ENCODE data around the gene VAV2.

Gene VAV2

GRCh38 chr9:133875131-133875530 is 117.0 kb downstream of the VAV2 start:
- DNase-seq (ENCODE audit: low spot score) = no peak

GRCh38 chr9:133874659-133875058 is 117.5 kb downstream of the VAV2 start:
- DNase-seq (ENCODE audit: low spot score) = no peak

GRCh38 chr9:133874060-133874657 is 118.0 kb downstream of the VAV2 start:
- peak; percentile 42 for DNase-seq (ENCODE audit: low spot score)

GRCh38 chr9:133873461-133873891 is 118.6 kb downstream of the VAV2 start:
- no peak for DNase-seq (ENCODE audit: low spot score)

GRCh38 chr9:133873009-133873408 is 119.1 kb downstream of the VAV2 start:
- no peak for DNase-seq (ENCODE audit: low spot score)

- DNase-seq (ENCODE audit: low spot score) = no peak
These were observed 121.2 kb downstream of the VAV2 start for GRCh38 chr9:133870598-133871595.

- no peak for DNase-seq (ENCODE audit: low spot score)
These were observed 122.3 kb downstream of the VAV2 start for GRCh38 chr9:133869674-133870405.

GRCh38 chr9:133868203-133868602 is 123.9 kb downstream of the VAV2 start:
- DNase-seq (ENCODE audit: low spot score) = no peak

GRCh38 chr9:133866946-133867345 is 125.2 kb downstream of the VAV2 start:
- no peak for DNase-seq (ENCODE audit: low spot score)

- no peak for DNase-seq (ENCODE audit: low spot score)
These were observed 128.1 kb downstream of the VAV2 start for GRCh38 chr9:133864011-133864410.

- DNase-seq (ENCODE audit: low spot score) = no peak
These were observed 128.9 kb downstream of the VAV2 start for GRCh38 chr9:133863257-133863592.

GRCh38 chr9:133862585-133863256 is 129.4 kb downstream of the VAV2 start:
- DNase-seq (ENCODE audit: low spot score) = no peak

GRCh38 chr9:133861692-133862091 is 130.4 kb downstream of the VAV2 start:
- DNase-seq (ENCODE audit: low spot score) = no peak

GRCh38 chr9:133861086-133861485 is 131.0 kb downstream of the VAV2 start:
- DNase-seq (ENCODE audit: low spot score) = no peak

GRCh38 chr9:133858771-133859170 is 133.4 kb downstream of the VAV2 start:
- DNase-seq (ENCODE audit: low spot score) = no peak

GRCh38 chr9:133857639-133858038 is 134.5 kb downstream of the VAV2 start:
- no peak for DNase-seq (ENCODE audit: low spot score)

GRCh38 chr9:133856798-133857197 is 135.3 kb downstream of the VAV2 start:
- no peak for DNase-seq (ENCODE audit: low spot score)

- peak; percentile 61 for DNase-seq (ENCODE audit: low spot score)
These were observed 136.2 kb downstream of the VAV2 start for GRCh38 chr9:133855802-133856521.

GRCh38 chr9:133855371-133855770 is 136.8 kb downstream of the VAV2 start:
- no peak for DNase-seq (ENCODE audit: low spot score)

GRCh38 chr9:133854765-133855164 is 137.4 kb downstream of the VAV2 start:
- DNase-seq (ENCODE audit: low spot score) = no peak

- DNase-seq (ENCODE audit: low spot score) = no peak
These were observed 138.1 kb downstream of the VAV2 start for GRCh38 chr9:133854048-133854447.

Measured in AG08396 (cell line).